Testis (tissue), 2 donors: ENCODE data around the gene TRPV6.

Source experiments
- POLR2A ChIP-seq: fragments of 450-650 bp; IDR thresholded peaks from one replicate; pipeline ENCODE4 v1.6.1; 2017; ENCODE audit warnings: antibody characterized with exemption, mild to moderate bottlenecking, moderate library complexity
- TF ChIP-seq, protein P1 (sequence below), 3 experiments: fragments of 450-650 bp in 2 of 3; fragments of 200-600 bp in 1 of 3; sonication (generic) in 1 of 3; IDR thresholded peaks; one replicate each; pipeline ENCODE4 v1.5.1; 2016 to 2019; ENCODE audit warnings: antibody characterized with exemption in 3 of 3, mild to moderate bottlenecking in 2 of 3, moderate library complexity in 1 of 3

DNA sequence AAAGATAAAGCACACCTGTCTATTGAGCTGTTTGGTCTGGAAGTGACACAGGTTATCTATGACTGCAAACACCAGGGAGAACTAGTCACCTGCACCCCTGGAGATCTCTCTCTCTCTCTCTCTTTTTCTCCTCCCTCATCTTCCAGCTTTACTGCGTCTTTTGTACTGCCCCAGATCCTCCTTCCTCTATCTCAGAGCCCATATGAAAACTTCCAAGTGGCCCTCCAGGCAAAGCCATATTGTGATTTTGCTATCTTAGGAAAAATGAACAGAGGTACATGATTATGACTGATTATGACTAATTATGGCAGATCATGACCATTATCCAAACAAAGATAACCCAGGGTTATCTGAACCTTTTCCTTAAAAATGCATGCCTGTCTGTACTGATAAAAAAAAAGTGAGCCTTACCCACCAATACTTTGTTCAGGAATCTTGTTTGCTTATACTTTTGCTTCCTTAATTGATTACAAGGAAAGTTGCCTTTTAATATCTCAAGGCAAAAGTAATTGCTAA is 43.2 kb downstream of the TRPV6 start:
- TF ChIP-seq, protein P1, sequence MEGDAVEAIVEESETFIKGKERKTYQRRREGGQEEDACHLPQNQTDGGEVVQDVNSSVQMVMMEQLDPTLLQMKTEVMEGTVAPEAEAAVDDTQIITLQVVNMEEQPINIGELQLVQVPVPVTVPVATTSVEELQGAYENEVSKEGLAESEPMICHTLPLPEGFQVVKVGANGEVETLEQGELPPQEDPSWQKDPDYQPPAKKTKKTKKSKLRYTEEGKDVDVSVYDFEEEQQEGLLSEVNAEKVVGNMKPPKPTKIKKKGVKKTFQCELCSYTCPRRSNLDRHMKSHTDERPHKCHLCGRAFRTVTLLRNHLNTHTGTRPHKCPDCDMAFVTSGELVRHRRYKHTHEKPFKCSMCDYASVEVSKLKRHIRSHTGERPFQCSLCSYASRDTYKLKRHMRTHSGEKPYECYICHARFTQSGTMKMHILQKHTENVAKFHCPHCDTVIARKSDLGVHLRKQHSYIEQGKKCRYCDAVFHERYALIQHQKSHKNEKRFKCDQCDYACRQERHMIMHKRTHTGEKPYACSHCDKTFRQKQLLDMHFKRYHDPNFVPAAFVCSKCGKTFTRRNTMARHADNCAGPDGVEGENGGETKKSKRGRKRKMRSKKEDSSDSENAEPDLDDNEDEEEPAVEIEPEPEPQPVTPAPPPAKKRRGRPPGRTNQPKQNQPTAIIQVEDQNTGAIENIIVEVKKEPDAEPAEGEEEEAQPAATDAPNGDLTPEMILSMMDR (IDR thresholded peaks at IDR 0.05) = no peak
- TF ChIP-seq POLR2A = no peak
